HUES48 (cell line): Measurements from ENCODE around the gene CLNK.

Source experiments
- H3K27ac ChIP-seq: one replicate; pipeline ENCODE4 v1.7.0; 2013; ENCODE audit warnings: low read depth, low read length, inconsistent platforms
- H3K27me3 ChIP-seq: 2 replicates; pipeline ENCODE4 v1.6.1; 2013; ENCODE audit warnings: mild to moderate bottlenecking, low read length; ENCODE audit not compliant: control insufficient read depth, insufficient read depth
- H3K36me3 ChIP-seq: 2 replicates; pipeline ENCODE4 v1.6.1; 2013; ENCODE audit warnings: low read length; ENCODE audit not compliant: control insufficient read depth, insufficient read depth
- H3K4me1 ChIP-seq: 2 replicates; pipeline ENCODE4 v1.6.1; 2013; ENCODE audit warnings: mild to moderate bottlenecking, low read length; ENCODE audit not compliant: control insufficient read depth, insufficient read depth
- H3K4me3 ChIP-seq: 2 replicates; pipeline ENCODE4 v1.5.1; 2013; ENCODE audit warnings: mild to moderate bottlenecking, low read depth, low read length
- H3K9ac ChIP-seq: 2 replicates; pipeline ENCODE4 v1.6.1; 2013; ENCODE audit warnings: mild to moderate bottlenecking, low read depth, low read length, moderate library complexity
- H3K9me3 ChIP-seq: 2 replicates; pipeline ENCODE4 v1.6.1; 2013; ENCODE audit warnings: low read length; ENCODE audit not compliant: control insufficient read depth, insufficient read depth

Gene CLNK

DNA sequence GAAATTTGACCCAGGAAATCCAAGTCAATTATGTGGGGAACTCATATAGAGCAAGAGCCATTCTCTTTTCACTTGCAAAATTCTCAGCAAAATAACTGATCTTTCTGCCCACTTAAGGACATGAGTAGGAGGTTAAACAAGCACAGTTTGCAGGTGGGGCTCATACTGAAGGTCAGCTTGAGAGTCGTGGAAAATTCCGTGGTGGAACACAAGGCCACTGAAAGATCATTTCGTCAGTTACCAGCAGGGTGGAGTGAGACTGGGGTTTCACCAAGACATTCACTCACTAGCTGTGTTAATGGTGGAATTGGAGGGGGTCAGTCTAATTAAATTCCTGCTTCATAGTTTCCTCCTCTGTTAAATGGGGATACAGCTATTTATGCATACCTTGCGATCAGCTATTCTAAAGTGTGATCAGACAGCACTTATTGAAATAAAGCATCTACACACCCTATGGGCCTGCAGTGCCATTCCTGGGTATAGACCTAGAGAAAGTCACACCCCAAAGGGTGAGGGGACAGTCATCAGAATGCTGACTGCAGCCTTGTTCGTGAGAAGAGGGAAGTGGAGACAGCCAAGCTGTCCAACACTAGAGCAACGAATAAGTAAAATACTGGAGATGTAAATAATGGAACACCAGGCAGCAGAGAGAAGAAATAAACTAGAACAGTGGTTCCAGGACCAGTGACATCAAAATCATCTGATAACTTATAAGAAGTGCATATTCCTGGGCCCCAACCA, 42.7 kb upstream of the CLNK start:
- Histone ChIP-seq H3K4me3 (no peak overlapping the region), H3K9me3 (no peaks in the 10 kb centered on the region), H3K9ac (no peak overlapping the region), H3K4me1 (no peaks in the 10 kb centered on the region; the same call in 1 of the 2 replicates), H3K27ac (no peak overlapping the region), H3K27me3 (no peaks in the 10 kb centered on the region), H3K36me3 (no peaks in the 10 kb centered on the region)

DNA sequence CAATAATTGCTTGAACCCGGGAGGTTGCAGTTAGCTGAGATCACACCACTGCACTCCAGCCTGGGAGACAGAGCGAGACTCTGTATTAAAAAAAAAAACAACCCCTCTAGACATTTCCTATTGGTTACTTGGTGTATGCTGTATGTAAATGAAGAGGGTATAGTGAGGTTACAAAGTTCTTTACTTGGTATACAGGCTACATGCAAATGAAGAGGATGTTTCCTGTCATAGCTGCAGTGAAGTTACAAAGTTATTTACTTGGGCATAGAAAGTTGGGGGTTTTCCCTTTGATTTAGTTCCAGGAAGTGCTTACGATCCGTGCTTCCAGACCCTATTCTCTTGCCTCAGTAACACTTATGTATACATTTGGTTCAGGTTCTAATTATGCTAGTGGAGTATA, 38.4 kb upstream of the CLNK start:
- Histone ChIP-seq H3K4me1 (no peaks in the 10 kb centered on the region; the same call in 1 of the 2 replicates), H3K27ac (no peak overlapping the region), H3K9ac (no peak overlapping the region), H3K4me3 (no peak overlapping the region), H3K27me3 (no peaks in the 10 kb centered on the region), H3K9me3 (no peaks in the 10 kb centered on the region), H3K36me3 (no peaks in the 10 kb centered on the region)

- H3K36me3 ChIP-seq, result no peaks in the 10 kb centered on the region
- no peak overlapping the region for H3K9ac ChIP-seq
- no peaks in the 10 kb centered on the region for H3K27me3 ChIP-seq
- no peaks in the 10 kb centered on the region for H3K9me3 ChIP-seq
- H3K27ac ChIP-seq, result no peak overlapping the region
- no peak overlapping the region for H3K4me3 ChIP-seq
- no peaks in the 10 kb centered on the region; the same call in 1 of the 2 replicates for H3K4me1 ChIP-seq
These were observed 37.0 kb upstream of the CLNK start for GRCh38 chr4:10721616-10722015.

DNA sequence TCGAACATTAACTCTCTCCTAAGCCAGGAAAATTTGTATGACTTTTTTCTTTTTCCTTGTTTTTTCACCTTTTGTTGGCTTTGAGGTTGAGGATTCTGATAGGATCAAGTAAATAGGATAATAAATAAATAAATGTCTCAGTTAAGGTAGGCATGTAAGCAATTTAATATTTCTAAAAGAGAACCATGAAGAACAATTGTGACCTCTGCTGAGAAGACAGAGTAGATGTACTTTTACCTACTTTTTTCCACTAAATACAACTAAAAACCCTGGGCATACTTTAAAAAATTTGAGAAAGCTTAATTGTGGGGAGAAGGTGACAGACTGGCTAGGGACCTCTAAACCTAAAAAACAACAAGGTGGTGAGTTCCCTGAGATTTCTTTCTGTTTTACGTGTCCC, 31.6 kb upstream of the CLNK start:
- H3K4me1 ChIP-seq, result no peaks in the 10 kb centered on the region; the same call in 1 of the 2 replicates
- no peaks in the 10 kb centered on the region for H3K27me3 ChIP-seq
- no peak overlapping the region for H3K4me3 ChIP-seq
- no peaks in the 10 kb centered on the region for H3K9me3 ChIP-seq
- no peak overlapping the region for H3K9ac ChIP-seq
- no peak overlapping the region for H3K27ac ChIP-seq
- H3K36me3 ChIP-seq, result no peaks in the 10 kb centered on the region

DNA sequence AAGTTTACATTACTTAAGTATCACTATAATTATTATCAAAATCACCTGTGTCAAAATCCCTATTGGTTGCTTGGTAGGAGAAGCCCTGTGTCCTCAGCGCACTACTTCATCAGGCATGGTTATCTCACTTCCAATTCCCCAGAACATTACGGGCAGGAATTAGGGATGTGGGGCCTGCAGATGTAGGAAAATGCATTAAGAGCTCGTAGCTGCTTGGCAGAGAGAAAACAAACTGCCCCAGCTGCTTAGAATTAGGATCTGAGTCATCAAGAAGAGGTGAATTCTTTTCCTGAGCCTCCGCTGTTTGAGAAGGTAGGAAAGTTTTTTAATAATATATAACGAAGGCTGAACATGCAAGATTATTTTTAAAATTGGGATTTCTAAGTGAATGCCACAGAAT, 31.1 kb upstream of the CLNK start:
- no peaks in the 10 kb centered on the region for H3K36me3 ChIP-seq
- H3K9me3 ChIP-seq, result no peaks in the 10 kb centered on the region
- no peaks in the 10 kb centered on the region for H3K27me3 ChIP-seq
- no peak overlapping the region for H3K4me3 ChIP-seq
- no peak overlapping the region for H3K9ac ChIP-seq
- no peak overlapping the region for H3K27ac ChIP-seq
- no peaks in the 10 kb centered on the region; the same call in 1 of the 2 replicates for H3K4me1 ChIP-seq

DNA sequence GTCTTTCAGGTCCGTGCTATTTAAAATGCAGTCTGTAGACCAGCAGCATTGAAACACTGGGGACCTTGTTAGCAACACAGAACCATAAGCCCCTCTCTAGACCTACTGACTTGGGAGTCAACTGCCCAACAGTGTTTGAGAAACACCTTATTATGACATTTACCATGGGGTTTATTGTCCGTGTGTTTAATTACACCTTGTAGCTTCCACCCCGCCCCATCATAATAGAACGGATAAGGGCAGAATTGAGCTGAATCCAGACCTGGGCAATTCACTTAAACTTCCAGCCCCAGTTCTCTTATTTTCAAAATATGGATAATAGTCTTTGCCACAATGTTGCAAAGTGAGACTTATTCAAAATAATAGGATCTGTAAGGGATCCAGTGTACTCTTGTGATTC, 30.6 kb upstream of the CLNK start:
- no peak overlapping the region for H3K9ac ChIP-seq
- H3K4me1 ChIP-seq, result no peaks in the 10 kb centered on the region; the same call in 1 of the 2 replicates
- H3K4me3 ChIP-seq, result no peak overlapping the region
- H3K36me3 ChIP-seq, result no peaks in the 10 kb centered on the region
- no peak overlapping the region for H3K27ac ChIP-seq
- no peaks in the 10 kb centered on the region for H3K9me3 ChIP-seq
- no peaks in the 10 kb centered on the region for H3K27me3 ChIP-seq

GRCh38 chr4:10713591-10713990, 29.0 kb upstream of the CLNK start:
- Histone ChIP-seq H3K4me3 (no peak overlapping the region), H3K4me1 (no peaks in the 10 kb centered on the region; the same call in 1 of the 2 replicates), H3K27me3 (no peaks in the 10 kb centered on the region), H3K27ac (no peak overlapping the region), H3K36me3 (no peaks in the 10 kb centered on the region), H3K9me3 (no peaks in the 10 kb centered on the region), H3K9ac (no peak overlapping the region)

GRCh38 chr4:10706236-10706635, 21.7 kb upstream of the CLNK start:
- H3K27ac ChIP-seq, result no peak overlapping the region
- no peaks in the 10 kb centered on the region for H3K27me3 ChIP-seq
- H3K36me3 ChIP-seq, result no peaks in the 10 kb centered on the region
- no peaks in the 10 kb centered on the region for H3K9me3 ChIP-seq
- no peak overlapping the region for H3K9ac ChIP-seq
- H3K4me3 ChIP-seq, result no peak overlapping the region
- H3K4me1 ChIP-seq, result peaks cover 3% of the 10 kb centered on the region; the same call in 1 of the 2 replicates

DNA sequence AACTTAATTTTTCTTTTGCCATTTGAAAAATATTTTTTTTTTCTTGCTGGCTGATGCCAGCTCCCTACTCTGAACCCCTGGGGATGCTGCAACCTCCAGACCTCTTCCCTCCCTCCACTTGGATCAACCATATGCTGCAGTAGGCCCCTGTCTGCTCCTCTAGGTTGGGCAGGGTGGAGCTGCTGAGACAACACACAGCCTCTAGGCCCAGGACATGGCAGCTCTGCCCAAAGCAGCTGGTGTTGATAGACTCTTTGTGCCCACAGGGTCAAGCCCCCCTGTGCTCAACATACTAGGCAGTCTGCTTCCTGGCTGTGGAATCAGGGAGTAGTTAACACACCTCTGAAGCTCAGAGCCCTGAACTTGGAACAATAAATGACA, 19.9 kb upstream of the CLNK start:
- Histone ChIP-seq H3K36me3 (no peaks in the 10 kb centered on the region), H3K27ac (no peak overlapping the region), H3K4me3 (no peak overlapping the region), H3K4me1 (peaks cover 3% of the 10 kb centered on the region; the same call in 1 of the 2 replicates), H3K9ac (no peak overlapping the region), H3K27me3 (no peaks in the 10 kb centered on the region), H3K9me3 (no peaks in the 10 kb centered on the region)

- no peak overlapping the region for H3K27ac ChIP-seq
- no peaks in the 10 kb centered on the region for H3K27me3 ChIP-seq
- peaks cover 3% of the 10 kb centered on the region; the same call in 1 of the 2 replicates for H3K4me1 ChIP-seq
- no peak overlapping the region for H3K9ac ChIP-seq
- no peaks in the 10 kb centered on the region for H3K36me3 ChIP-seq
- no peak overlapping the region for H3K4me3 ChIP-seq
- no peaks in the 10 kb centered on the region for H3K9me3 ChIP-seq
These were observed 19.3 kb upstream of the CLNK start for GRCh38 chr4:10703766-10704429.

GRCh38 chr4:10703156-10703555, 18.6 kb upstream of the CLNK start:
- H3K4me1 ChIP-seq, result peaks cover 3% of the 10 kb centered on the region; the same call in 1 of the 2 replicates
- H3K27me3 ChIP-seq, result no peaks in the 10 kb centered on the region
- no peak overlapping the region for H3K4me3 ChIP-seq
- no peak overlapping the region for H3K9ac ChIP-seq
- no peak overlapping the region for H3K27ac ChIP-seq
- H3K36me3 ChIP-seq, result no peaks in the 10 kb centered on the region
- H3K9me3 ChIP-seq, result no peaks in the 10 kb centered on the region
